HG03575 (cell line): ENCODE data around the gene VSTM2L.
"Not testable (repeated sequence)": the region's sequence is repeated elsewhere in the genome, so short reads cannot be mapped to it uniquely, and the experiment has no call there.

Experiments
- ATAC-seq: cut with Tn5 transposase; IDR thresholded peaks from one replicate; pipeline ENCODE4 v1.9.1; 2021; ENCODE audit not compliant: unreplicated experiment, insufficient number of reproducible peaks, low FRiP score; ENCODE audit errors: extremely low read depth

Gene VSTM2L

GRCh38 chr20:37902504-37903313, at the start of gene VSTM2L:
TSS of gene VSTM2L (plus strand) at chr20:37903127. CDS start at chr20:37903351, 224 bp downstream.
- no peak for ATAC-seq

DNA sequence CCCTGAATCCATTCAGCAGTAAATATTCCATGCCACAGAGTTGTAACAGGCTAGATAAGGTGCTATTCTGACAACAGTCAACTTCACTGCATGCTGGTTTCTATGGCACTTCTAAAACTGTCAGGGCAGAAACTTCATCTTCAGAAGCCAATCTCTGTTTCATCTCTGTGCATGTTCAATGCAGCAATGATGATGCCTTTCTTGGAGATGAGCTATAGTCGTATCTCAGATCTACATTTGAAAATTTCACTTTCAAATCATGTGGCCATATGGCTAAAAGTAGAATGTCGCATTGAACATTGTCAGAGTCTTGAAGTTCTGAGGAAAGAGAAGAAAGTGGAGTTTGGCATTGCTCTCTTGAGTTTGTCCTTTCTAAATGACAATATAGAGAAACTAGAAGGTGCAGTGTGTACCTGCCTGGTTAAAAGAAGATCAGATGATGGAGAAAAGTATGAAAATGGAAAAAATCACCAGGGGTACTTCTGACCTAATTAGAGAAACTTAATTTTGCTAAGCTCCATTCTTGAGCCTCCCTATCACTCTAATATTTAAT, 49.0 kb upstream of the VSTM2L start:
- ATAC-seq, result no peak

- not testable (repeated sequence) for ATAC-seq
Observed at GRCh38 chr20:37856034-37856433, 46.9 kb upstream of the VSTM2L start.

DNA sequence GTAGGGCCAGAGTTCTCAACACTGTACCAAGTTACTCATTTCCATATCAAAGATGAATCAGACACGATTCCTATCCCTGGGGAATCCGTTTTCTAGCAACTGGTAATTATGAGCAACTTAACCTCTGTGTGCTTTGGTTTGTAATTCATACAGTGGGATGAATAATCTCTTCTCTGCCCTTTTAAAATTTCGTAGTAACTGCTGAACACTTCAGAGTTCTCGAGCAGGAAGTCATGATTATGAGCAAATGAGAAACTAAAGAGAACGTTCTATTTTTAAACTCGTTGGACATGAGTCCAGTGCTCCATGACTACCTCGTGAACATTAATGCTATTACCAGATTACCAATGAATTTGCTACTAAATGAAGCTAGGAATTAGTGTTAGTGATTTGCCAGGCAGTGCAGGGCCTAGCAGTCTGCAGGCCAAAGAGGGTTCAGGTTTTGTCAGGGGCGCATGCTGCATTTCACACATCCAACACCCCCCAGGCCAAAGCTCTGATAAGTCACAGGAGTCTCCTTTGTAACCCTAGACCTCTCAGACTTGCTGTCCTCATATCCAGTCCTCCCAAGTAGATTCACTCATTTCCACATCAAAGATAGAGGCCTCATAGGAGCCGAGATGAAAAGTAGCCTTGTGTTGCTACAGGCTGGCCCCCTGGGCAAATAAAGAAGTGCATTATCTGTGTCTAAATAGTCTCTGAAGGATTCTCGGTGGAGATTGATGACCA, 45.8 kb upstream of the VSTM2L start:
- no peak for ATAC-seq

- no peak for ATAC-seq
Observed at GRCh38 chr20:37859406-37860171, 43.3 kb upstream of the VSTM2L start.

DNA sequence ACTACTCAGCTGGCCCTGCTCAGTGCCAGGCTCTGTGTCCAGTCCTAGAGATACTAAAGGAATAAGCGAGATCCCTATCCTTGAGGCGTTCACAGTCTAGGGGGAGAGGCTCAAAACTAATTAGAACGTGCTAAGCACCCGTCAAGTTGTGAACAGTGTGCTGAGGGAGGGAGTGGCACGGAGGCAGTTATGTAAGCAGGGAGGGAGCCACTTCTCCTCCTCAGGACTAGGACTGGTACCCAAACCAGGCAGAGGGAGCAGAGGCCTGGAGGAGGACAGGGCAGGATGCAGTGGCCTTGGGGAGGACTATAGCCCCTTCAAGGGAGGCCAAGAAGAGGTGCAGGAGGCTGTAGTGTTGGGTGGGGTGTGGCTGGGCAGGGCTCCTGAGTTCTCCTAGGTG, 39.6 kb upstream of the VSTM2L start:
- ATAC-seq, result no peak

DNA sequence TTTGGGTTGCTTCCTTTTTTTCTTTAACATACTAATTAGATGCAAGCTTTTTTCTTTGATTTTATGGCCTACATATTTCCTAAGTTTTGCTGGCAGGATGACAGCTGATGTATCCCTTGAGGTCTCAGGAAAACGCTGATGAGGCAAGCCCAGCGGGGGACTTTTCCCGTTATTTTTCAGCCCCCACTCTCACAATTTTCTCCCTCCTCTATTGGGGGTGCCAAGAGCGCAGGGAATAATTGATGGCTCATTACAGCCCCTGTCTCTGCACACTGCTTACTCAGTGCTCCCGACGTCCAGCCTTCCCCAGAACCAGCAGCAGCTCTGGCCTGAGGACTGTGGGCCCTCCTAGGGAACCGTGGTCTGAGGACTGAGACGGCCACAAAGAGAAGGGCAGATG, 38.6 kb upstream of the VSTM2L start:
- no peak for ATAC-seq

- ATAC-seq, result no peak
Observed at GRCh38 chr20:37866051-37866450, 36.9 kb upstream of the VSTM2L start.

- ATAC-seq, result no peak
Observed at GRCh38 chr20:37867289-37868195, 35.4 kb upstream of the VSTM2L start.

- ATAC-seq, result no peak
Observed at GRCh38 chr20:37868851-37869333, 34.0 kb upstream of the VSTM2L start.

DNA sequence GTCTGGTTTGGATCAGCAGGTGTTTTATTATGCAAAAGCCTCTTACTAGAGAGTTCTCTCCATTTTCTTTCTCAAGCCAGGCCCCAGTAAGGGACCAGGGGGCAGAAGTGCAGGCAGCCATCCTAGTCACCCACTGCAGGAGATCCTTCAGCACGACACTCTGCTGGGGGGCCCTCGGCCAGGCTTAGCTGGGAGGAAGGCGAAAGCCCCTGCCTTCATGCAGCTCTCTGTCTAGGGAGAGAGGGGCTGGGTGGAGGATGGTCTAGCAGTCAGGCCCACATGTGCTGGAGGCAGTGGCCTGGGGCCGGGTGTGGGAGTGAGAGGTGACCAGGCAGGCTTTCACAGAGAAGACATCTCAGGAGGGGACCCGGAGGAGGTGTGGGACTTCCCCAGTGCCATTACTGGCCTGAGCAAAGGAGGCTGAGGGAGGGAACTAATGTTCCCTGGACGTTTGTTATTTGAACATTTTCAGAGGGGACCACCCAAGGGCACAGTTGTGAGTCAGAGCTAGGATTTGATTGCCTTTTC, 33.5 kb upstream of the VSTM2L start:
- ATAC-seq, result no peak

DNA sequence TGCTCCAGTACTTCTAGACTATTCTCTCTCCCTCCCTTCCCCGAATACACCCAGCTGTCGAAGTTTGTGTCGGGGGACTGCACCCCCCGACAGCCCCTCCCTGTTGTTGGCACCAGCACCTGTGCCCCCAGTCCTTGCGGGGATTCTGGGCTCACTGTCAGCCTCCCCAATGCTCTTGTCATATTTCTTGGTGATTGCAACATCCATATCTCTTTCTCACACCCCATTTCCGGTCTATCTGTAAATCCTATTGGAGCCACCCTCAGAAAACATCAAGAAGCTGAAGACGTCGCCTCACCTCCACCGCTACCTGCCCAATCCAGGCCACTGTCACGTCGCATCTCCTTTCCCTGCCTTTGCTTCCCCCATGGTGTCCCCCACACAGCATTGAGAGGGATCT, 32.6 kb upstream of the VSTM2L start:
- ATAC-seq, result no peak

GRCh38 chr20:37871751-37872150, 31.2 kb upstream of the VSTM2L start:
- no peak for ATAC-seq

GRCh38 chr20:37872161-37872560, 30.8 kb upstream of the VSTM2L start:
- ATAC-seq, result no peak

GRCh38 chr20:37873884-37874283, 29.0 kb upstream of the VSTM2L start:
- no peak for ATAC-seq

DNA sequence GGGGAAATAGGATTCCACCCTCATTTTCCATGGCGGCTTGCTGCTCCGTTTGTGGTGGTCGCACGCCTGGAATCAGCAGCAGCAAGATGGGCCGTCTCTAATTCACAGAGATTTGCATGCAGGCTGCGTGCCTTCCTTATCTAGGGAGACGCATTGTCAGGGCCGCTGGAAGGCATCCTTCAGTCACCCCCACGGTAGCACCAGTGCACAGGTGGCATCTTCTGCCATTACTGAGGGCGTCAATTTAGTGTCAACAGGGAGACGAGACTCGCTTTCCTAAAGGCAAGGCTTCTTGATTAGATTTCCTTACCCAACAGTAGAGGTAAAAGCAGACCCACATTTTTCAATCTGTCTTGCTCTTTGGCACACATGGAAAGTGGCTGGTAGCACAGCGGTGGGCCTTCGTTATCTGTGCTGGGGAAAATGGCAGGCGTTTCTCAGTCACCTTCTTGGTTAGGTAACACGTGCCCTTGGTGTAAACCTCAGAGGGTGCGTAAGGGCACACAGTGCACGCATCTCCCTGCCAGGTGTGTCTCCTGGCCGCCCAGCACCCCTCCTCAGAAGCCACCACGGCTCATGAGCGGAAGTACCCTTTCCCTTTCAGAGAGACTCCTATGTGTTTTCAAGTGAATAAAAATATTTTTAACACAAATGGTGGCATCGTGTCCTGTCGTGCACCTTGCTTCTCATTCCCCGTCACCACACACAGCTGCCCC, 27.3 kb upstream of the VSTM2L start:
- no peak for ATAC-seq

DNA sequence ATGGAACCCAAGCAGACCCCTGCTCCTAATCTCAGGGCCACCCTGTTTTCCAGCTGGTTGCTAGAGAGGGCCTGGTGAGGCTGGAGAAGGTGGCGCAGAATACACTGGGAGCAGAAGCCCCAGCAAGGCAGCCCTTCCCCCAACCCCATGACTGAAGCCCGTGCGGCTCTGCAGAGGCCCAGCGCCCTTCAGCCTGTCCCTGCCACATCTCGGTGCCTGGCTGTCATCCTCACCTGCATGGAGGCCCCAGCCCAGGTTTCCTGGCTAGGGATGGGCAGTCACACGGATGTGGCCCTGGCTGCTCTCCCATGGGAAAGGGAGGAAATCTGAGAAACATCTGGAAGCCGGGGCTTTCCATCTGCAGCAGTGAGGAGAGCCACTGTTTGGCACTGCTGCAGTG, 26.1 kb upstream of the VSTM2L start:
- ATAC-seq, result no peak
